A673 (cell line): ENCODE measurements around the gene CAPN10. TPM values are rescaled to one million over a fixed set of nuclear protein-coding genes. Genes with fewer than 3 reads are reported as not detected.
A peak's percentile ranks its signal among the peaks of the same experiment; 100 is the strongest.

ENCODE experiments used
- BruUV-seq: library from RNA; stranded (reverse); fragments of 400-500 nt; replicated peaks from 2 replicates; lab custom pipeline; 2021; lab: Mats Ljungman, UMichigan
- CTCF ChIA-PET: fragments of 300-600 bp; sonication (Branson Sonifier 250); formaldehyde crosslinking; loops from one replicate; lab custom pipeline; 2022; ENCODE audit warnings: antibody characterized with exemption; lab: Charles Lee
- POLR2A ChIA-PET: fragments of 300-600 bp; sonication (Branson Sonifier 250); formaldehyde crosslinking; loops from one replicate; lab custom pipeline; 2022; ENCODE audit warnings: antibody characterized with exemption; ENCODE audit not compliant: low non-redundant PET; lab: Charles Lee
- DNase-seq: peaks from one replicate; pipeline ENCODE4 v3.0.0-alpha.2; 2015; ENCODE audit warnings: low spot score
- H3K27ac ChIP-seq: fragments of 200-600 bp; sonication (generic); 2 replicates; pipeline ENCODE4 v1.5.1; 2016; ENCODE audit warnings: mixed run types, low read depth, mild to moderate bottlenecking, mixed read lengths, antibody characterized with exemption, low read length; ENCODE audit not compliant: poor library complexity, severe bottlenecking
- H3K27me3 ChIP-seq: fragments of 200-600 bp; sonication (generic); replicated peaks from 2 replicates; pipeline ENCODE4 v1.6.1; 2017; ENCODE audit warnings: mixed run types, low read depth, mild to moderate bottlenecking, mixed read lengths, antibody characterized with exemption, low read length; ENCODE audit not compliant: insufficient read depth, poor library complexity
- H3K36me3 ChIP-seq: fragments of 200-600 bp; sonication (generic); 2 replicates; pipeline ENCODE4 v1.6.1; 2016; ENCODE audit warnings: mixed run types, mild to moderate bottlenecking, mixed read lengths, antibody characterized with exemption, low read length; ENCODE audit not compliant: insufficient read depth, poor library complexity, severe bottlenecking
- H3K4me1 ChIP-seq: fragments of 200-600 bp; sonication (generic); 2 replicates; pipeline ENCODE4 v1.6.1; 2017; ENCODE audit warnings: mixed run types, mild to moderate bottlenecking, mixed read lengths, antibody characterized with exemption, low read length; ENCODE audit not compliant: insufficient read depth, poor library complexity, severe bottlenecking
- H3K4me3 ChIP-seq: fragments of 200-600 bp; sonication (generic); 2 replicates; pipeline ENCODE4 v1.5.1; 2016; ENCODE audit warnings: low read depth, mixed run types, mild to moderate bottlenecking, mixed read lengths, low read length; ENCODE audit not compliant: poor library complexity, severe bottlenecking
- H3K9me3 ChIP-seq: fragments of 200-600 bp; sonication (generic); 2 replicates; pipeline ENCODE4 v1.6.1; 2016; ENCODE audit warnings: mixed run types, low read depth, mild to moderate bottlenecking, mixed read lengths, antibody characterized with exemption, low read length; ENCODE audit not compliant: poor library complexity, severe bottlenecking
- EZH2 ChIP-seq: fragments of 200-600 bp; sonication (generic); IDR thresholded peaks from 2 replicates; pipeline ENCODE4 v1.6.1; 2017; ENCODE audit warnings: borderline replicate concordance, low read depth, mild to moderate bottlenecking, mixed read lengths, antibody characterized with exemption, low read length; ENCODE audit not compliant: poor library complexity, severe bottlenecking
- intact Hi-C: fragments of 100-400 bp; cut with micrococcal nuclease; formaldehyde crosslinking; loops from one replicate; pipeline ENCODE4 v1.10.0; 2022; ENCODE audit not compliant: unreplicated experiment
- total RNA-seq: library from RNA; stranded (reverse); gene quantifications from 2 replicates; pipeline ENCODE4 v1.2.3, GENCODE V29; 2021
- TF ChIP-seq, protein P1 (sequence below): fragments of 300-800, 200-600 bp; sonication (generic); conservative IDR thresholded peaks from 2 replicates; pipeline ENCODE4 v1.5.1; 2017; ENCODE audit warnings: low read depth, mild to moderate bottlenecking, antibody characterized with exemption, low read length, moderate library complexity, mixed read lengths

CAPN10 gene
- total RNA-seq, 1 experiment from 2014 or later: 43.5 TPM

DNA sequence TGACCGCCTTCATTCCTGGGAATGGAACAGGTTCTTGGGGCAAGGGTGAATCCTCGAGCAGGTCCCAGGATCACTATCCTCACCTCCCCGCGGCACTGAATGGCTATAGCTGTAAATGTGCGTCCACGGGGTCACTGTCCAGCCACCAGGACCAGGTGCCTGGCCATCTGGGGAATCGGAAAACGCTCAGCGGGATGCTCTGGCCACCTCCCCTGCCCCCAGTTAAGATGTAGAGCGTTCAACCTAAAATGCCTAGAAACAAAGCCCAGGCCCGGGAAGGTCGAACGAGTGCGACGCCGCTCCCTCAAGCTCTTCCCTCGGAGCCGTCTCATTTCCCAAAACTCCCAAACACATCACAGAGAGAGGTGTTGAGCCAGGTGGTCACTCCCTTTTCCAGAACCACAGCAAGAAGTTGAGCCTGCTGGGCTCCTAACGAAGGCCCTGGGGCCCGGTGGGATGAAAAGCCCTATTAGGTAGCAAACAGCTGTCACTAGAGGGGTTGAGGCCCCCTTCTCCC, 795 bp upstream of the CAPN10 start:
- BruUV-seq: TSS peak; percentile 73
- Histone ChIP-seq H3K27me3 (no peaks in the 10 kb centered on the region), H3K4me3 (peak overlapping the region; percentile 96), H3K4me1 (peaks cover 29% of the 10 kb centered on the region), H3K36me3 (peaks cover 8% of the 10 kb centered on the region), H3K27ac (peak overlapping the region; percentile 97), H3K9me3 (no peaks in the 10 kb centered on the region)
- no peak for TF ChIP-seq EZH2
- TF ChIP-seq, protein P1, sequence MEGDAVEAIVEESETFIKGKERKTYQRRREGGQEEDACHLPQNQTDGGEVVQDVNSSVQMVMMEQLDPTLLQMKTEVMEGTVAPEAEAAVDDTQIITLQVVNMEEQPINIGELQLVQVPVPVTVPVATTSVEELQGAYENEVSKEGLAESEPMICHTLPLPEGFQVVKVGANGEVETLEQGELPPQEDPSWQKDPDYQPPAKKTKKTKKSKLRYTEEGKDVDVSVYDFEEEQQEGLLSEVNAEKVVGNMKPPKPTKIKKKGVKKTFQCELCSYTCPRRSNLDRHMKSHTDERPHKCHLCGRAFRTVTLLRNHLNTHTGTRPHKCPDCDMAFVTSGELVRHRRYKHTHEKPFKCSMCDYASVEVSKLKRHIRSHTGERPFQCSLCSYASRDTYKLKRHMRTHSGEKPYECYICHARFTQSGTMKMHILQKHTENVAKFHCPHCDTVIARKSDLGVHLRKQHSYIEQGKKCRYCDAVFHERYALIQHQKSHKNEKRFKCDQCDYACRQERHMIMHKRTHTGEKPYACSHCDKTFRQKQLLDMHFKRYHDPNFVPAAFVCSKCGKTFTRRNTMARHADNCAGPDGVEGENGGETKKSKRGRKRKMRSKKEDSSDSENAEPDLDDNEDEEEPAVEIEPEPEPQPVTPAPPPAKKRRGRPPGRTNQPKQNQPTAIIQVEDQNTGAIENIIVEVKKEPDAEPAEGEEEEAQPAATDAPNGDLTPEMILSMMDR: no peak
- POLR2A ChIA-PET: interaction anchor here (0.5 kb wide), 1 partner anchor 23 kb away, joined by 5 read pairs; no protein-coding TSS in a partner anchor
- no peak for DNase-seq
- intact Hi-C loops: loop anchor here (1.0 kb wide), 1 partner anchor 19 kb away; no protein-coding TSS in a partner anchor
- CTCF ChIA-PET: interaction anchor here (2.8 kb wide), 1 partner anchor 20 kb away, joined by 14 read pairs; no protein-coding TSS in a partner anchor

DNA sequence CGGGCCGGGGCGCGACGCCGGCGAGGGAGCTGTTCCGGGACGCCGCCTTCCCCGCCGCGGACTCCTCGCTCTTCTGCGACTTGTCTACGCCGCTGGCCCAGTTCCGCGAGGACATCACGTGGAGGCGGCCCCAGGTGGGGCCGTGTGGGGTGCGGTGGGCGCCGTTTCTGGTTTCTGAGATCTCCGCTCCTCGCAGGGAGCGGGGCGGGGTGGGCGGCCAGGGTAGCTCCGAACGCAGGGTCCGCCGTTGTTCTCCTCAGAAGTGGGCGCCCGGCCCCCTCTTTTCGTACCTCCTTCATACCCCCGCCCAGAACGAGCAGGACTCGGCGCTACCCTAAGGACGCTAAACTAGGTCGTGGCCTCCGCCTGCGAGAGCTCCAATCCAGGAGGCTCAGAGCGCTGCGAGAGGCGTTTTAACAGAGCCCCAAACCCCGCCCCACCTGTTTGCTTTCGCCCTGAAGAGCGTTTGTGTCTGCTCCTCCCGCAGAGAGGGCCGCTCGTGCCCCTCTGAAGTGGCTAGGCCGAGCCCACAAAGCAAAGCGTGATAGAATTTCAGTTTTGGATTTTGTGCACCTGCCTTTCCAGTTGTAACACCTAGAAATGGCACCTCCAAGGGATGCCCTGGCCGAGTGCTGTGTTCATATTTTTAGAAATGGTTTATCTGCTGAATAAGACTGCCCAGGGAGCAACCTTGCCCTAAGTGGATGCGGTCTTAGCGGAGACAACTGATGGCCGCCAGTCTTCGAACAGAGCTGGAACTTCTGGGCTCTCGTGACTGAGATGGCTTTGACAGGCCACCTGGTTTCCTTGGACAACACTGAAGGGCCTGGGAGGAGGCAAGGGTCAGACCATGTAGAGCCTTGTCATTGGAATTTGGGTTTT, 626 bp downstream of the CAPN10 start:
- no peaks in the 10 kb centered on the region for H3K9me3 ChIP-seq
- peak overlapping the region; percentile 96 for H3K4me3 ChIP-seq
- H3K4me1 ChIP-seq: peaks cover 29% of the 10 kb centered on the region
- TF ChIP-seq EZH2: no peak
- TF ChIP-seq, protein P1: no peak
- CTCF ChIA-PET: interaction anchor here (2.8 kb wide), 1 partner anchor 21 kb away, joined by 14 read pairs; no protein-coding TSS in a partner anchor
- no peaks in the 10 kb centered on the region for H3K27me3 ChIP-seq
- peak overlapping the region; percentile 97 for H3K27ac ChIP-seq
- no TSS peak for BruUV-seq
- intact Hi-C loops: loop anchor here (1.0 kb wide), 1 partner anchor 21 kb away; no protein-coding TSS in a partner anchor
- H3K36me3 ChIP-seq: peaks cover 7% of the 10 kb centered on the region
- DNase-seq: peak; percentile 45
- POLR2A ChIA-PET: interaction anchor here (0.5 to 0.7 kb wide), 2 partner anchors 13 to 862 kb away, joined by 4 read pairs; no protein-coding TSS in a partner anchor

- POLR2A ChIA-PET: no interaction called here
- Histone ChIP-seq H3K4me1 (peaks cover 29% of the 10 kb centered on the region), H3K27me3 (no peaks in the 10 kb centered on the region), H3K36me3 (peaks cover 7% of the 10 kb centered on the region), H3K9me3 (no peaks in the 10 kb centered on the region), H3K27ac (peak overlapping the region; percentile 97), H3K4me3 (peak overlapping the region; percentile 96)
- intact Hi-C loops: no loop called here
- no peak for DNase-seq
- TF ChIP-seq, protein P1: no peak
- no peak for TF ChIP-seq EZH2
- CTCF ChIA-PET: no interaction called here
- TSS peak; percentile 55 for BruUV-seq
These were observed 1.6 kb downstream of the CAPN10 start for GRCh38 chr2:240588006-240588655.
